ENCODE results near the gene CORO2A.

DNA sequence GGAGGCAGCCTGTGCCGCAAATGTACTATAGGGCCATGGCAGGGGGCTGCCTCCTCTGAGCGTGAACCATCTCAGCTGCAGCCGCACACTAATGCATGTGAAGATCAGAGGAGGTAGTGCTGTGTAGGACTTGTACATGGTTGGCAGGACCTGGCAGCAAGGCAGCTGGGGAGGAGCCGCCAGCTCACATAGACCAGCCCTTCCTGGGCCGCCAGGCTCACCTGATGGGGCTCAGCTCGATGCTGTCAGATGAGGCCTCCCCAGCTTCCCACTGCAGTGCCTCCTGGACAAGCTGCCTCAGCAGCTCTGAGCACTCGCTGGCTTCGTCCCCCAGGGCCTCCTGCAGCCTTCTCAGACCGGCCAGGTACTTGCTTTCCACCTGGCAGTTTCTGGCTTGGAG is 18.0 kb upstream of the CORO2A start:
- TF ChIP-seq, protein P1, sequence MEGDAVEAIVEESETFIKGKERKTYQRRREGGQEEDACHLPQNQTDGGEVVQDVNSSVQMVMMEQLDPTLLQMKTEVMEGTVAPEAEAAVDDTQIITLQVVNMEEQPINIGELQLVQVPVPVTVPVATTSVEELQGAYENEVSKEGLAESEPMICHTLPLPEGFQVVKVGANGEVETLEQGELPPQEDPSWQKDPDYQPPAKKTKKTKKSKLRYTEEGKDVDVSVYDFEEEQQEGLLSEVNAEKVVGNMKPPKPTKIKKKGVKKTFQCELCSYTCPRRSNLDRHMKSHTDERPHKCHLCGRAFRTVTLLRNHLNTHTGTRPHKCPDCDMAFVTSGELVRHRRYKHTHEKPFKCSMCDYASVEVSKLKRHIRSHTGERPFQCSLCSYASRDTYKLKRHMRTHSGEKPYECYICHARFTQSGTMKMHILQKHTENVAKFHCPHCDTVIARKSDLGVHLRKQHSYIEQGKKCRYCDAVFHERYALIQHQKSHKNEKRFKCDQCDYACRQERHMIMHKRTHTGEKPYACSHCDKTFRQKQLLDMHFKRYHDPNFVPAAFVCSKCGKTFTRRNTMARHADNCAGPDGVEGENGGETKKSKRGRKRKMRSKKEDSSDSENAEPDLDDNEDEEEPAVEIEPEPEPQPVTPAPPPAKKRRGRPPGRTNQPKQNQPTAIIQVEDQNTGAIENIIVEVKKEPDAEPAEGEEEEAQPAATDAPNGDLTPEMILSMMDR (conservative IDR thresholded peaks at IDR 0.05), result no peak
- TF ChIP-seq EZH2 (IDR thresholded peaks at IDR 0.05; ENCODE audit: low read depth), result no peak
